Ammon's horn (tissue), 1 donor: ENCODE results near the gene GARS1.

Experiments used
- DNase-seq: peaks from one replicate; pipeline ENCODE4 v3.0.0-alpha.2; 2016; ENCODE audit warnings: low spot score

GARS1 gene

GRCh38 chr7:30655096-30655970 is 60.7 kb downstream of the GARS1 start:
- DNase-seq: no peak

DNA sequence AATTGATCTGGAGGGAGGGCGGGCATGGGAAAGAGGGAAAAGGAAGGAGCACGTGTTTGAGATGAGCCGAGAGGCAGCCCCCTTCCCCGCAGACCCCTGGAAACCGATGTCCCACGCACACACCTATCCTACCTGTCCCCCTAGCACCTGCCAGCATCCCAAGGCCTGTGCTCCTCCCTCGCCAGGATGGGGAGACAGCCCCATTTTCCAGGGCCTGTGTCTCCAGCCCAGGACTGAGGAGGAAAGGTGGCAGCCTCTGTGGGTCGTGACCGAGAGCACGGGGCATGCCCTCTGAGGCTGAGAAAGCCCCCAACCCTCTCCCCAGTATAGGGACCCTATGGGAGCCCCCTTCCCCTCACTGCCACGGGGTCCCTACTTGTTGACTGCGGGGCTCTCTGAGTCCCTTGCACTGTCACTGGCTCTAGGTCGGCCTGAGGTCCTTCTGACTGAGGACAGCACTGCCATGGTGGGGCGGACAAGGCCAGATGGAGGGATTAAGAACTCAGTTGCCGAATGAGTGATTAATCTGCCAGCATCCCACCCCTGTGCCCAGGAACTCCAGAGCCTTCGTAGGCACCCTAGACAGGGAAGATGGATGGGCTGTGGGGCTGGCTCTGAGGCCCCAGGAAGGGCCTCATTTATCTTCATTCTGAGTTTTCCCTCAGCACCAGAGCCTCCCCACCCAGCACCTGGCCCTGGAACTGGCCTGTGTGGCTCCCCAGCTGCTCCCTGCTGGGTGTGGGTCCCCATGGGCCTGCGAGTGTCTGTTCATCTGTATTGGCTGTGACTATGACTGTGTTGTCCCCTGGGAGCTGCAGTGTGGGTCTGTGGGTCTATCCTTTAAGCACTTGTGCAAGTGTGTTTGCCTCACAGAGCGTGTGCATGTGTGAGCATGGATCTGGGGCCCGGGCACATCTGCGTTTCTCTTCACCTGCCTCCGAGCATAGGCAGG is 61.6 kb downstream of the GARS1 start:
- DNase-seq: no peak

DNA sequence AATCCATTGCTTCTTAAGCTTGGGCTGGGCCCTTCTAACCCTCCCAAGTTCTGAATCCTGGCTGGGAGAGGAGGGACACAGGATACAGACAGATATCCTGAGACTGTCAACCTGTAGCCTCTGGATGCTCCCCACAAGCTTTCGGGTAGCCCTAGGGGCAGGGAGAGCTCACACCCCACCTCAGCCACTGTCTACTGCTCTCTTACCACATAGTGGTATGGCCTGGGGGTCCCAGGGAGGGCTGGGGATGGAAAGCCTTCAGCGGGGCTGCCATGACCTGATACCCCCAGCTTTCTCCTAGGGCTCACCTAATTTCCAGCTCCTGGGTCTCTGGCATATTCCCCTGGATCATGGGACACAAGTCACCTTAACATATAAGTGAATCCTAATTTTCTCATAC is 62.5 kb downstream of the GARS1 start:
- no peak for DNase-seq

- no peak for DNase-seq
Observed at GRCh38 chr7:30658479-30659074, 63.9 kb downstream of the GARS1 start.

DNA sequence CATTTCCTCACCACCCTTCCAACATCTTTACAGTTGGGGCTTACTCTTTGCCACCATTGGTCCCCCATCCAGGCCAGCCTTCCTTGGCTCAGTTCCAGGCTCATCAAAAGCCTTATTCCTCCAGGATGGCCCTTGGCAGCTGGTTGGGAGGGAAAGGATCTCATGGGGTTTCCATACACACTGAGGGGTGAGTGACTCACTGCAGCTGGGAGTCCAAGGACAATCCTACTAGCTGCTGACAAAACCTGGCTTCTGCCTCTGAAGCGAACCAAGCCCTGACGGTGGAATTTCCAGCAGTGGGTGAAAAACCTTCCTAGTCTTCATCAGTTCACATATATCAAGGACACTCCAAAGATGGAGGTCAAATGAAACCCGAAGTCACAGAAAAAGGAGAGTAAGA is 64.6 kb downstream of the GARS1 start:
- DNase-seq: no peak

DNA sequence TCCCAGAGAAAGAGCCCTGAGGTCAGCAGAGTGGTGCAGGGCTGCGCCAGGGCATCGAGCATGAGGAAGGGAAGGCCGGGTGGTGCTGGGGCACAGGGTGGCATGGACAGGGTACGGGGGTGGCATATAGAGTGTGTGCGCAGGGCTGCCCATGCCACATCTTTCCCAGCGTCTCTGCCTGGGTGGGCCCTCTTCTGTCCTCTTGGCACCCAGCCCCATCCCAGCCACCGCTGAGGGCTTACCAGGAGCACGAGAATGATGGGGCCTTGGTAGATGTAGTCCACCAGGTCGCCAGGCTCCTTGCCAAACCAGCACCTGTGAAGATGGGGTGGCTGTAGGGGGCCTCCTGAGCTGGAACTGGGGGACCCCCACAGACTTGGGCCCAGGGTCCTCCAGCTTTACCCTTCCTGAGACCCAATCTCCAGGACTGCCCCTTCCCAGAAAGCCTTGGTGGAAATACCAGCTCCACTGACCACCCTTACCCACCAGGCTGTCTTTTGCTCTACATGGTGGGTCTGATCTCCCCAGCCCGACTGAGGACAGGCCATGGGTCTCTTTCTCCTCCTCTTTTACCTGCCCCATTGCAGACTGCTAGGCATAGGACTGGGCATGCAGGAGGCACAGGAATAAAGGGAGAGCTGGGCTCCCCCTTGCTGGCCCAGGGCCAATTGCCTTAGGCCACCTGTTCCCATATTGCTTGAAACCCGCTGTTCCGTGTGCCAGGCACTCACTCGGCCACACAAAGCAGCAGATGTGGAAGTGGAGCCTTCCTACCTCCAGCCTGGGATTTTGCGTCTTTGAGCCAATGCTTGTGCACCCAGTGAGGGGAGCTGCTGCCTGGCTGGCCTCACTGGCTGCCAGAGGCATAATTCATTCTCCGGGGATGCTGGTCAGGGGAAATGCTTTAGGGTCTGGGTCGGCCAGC is 65.9 kb downstream of the GARS1 start:
- no peak for DNase-seq

DNA sequence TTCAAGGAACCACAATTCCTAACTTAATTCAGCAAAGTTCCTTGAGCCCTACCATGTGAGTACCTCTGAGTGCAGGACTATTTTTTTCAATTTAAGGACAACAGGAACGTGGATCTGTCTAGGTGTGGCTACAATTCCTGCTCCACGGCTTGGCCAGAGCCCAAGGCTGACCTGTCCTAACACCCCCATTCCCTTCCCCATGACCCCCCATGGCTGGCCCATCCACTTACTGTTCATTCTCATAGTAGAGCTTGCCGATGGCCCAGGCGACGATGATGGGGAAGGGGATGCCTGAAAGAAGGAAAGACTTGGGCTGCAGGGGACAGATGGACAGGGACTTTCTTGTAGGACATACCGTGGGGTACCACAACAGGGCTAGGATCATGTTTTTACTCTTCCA is 67.2 kb downstream of the GARS1 start:
- no peak for DNase-seq

DNA sequence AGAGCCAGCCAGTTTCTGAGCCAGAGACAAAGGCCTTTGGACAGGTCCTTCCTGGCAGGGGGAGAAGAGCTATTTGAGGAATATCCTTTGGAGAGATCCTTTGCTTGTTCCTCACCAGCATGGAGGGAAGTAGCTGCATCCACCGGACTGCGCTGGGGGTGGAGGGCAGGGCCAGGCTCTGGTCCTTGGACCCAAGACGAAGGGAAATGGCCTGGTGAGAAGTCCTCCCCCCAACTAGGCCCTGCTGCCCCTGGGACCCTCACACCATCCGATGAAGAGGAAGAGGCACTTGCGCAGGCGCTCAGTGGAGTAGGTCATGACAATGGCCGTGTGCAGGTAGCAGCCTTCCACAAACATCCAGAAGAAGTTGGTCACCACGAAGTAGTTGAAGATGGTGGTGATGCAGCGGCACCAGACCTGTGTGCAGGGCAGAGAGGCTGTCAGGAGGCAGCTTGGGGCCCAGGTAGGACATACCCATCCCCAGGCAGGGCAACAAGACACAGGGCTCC is 67.8 kb downstream of the GARS1 start:
- no peak for DNase-seq

DNA sequence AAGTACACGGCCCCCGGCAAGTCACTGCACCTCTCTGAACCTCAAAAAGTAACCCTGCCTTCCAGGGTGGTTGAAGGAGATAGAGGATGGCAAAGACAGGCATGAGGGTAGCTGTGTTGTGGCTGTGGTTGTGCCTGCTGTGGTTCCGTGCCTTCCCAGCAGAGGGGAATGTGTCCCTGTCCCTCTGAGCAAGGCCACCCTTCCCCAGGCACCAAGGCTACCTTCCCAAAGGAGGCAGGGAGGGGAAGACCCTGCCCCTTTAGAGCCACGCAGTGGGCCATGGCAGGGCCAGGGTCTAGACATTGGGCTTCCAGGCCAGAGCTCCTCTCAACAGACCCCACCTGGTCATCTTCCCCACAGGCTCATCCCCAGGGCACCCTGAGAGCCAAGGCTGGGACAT is 68.7 kb downstream of the GARS1 start:
- no peak for DNase-seq

DNA sequence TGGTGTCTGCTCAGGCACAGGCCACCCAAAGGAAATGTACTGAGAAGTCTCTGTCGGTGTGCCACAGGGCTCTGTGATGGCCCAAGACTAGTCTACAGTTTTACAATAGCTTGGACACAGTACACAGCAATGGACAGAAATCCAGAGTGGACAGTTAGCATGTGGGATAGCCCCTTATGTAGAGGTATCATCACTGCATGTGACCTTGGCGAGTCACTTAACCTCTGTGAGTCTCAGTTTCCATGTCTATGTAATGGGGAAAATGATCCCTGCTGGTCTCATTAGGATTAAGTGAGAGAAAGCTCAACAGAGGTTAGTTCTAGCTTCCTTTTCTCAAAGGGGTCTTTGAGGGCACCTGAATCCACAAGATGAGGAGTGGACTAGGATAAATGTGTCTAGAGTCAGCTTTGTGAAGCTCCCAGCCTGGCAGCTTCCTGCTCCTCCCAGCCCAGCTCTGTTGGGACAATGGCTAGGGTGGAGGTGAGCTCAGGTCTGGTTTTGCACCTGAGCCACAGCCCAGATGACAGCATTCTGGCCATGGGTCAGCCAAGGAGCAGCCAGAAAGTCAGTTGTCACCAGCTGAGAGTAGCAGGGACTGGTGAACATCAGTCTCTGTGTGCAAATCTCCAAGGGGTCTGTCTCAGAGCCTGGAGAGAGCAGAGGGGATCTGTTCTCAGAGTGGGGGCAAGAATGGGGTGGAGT is 69.7 kb downstream of the GARS1 start:
- DNase-seq: no peak

- no peak for DNase-seq
Observed at GRCh38 chr7:30665043-30665442, 70.4 kb downstream of the GARS1 start.

DNA sequence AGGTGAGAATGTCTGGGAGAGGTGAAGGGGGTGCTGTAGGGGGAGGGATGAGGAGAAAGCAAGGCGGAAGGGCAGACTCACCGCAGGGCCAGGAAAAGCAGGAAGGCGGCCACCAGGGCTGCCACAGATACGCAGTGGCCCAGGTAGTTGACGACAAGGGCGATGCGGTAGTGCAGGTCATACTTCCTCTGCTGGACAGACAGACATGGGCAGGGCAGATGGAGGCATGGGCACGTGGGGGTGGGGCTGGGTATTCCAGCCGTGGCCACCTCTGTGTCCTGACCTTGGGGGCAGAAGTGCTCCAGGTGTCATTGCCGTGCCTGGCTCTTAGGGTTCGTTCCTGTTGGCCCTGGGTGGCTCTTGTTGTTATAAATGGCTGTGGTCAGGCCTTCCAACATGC is 70.8 kb downstream of the GARS1 start:
- DNase-seq: no peak

DNA sequence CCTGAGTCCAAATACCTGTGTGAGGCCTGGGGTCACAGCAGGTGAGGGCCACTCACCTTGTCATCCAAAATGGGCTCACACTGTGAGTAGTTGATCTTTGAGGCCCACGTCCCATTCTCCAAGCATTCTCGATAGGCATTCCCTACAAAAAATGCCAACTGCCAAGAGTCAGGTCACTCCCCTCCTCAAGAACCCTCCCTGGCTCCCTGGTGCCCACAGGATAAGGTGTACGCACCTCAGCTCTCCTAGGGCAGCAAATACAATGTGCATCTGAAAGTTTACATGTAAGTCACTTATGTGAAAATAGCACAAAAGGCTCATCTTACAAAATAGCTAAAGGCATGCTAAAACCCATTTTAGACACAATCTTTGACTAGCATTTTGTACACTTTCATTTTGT is 72.5 kb downstream of the GARS1 start:
- no peak for DNase-seq

DNA sequence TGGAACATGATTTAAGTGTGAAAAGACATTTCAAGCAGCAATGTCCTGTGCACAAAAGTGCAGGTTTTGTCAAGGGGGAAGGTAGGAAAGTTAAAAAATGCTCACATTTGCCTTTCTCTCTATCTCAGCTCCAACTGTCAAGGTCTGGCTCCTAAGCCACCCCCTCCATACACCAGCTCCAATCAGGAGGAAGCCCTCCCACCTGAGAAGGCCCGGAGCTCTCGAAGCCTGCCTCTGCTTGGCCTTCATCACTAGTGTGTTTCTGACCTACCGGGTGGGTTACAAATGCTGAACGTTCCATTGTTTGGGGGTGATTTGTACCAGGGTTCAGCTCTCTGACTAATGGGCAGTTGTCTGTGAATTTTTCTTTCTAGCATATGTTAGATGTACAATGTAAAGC is 73.4 kb downstream of the GARS1 start:
- DNase-seq: no peak

- DNase-seq: no peak
Observed at GRCh38 chr7:30671793-30672465, 77.3 kb downstream of the GARS1 start.

- no peak for DNase-seq
Observed at GRCh38 chr7:30674420-30674819, 79.7 kb downstream of the GARS1 start.

DNA sequence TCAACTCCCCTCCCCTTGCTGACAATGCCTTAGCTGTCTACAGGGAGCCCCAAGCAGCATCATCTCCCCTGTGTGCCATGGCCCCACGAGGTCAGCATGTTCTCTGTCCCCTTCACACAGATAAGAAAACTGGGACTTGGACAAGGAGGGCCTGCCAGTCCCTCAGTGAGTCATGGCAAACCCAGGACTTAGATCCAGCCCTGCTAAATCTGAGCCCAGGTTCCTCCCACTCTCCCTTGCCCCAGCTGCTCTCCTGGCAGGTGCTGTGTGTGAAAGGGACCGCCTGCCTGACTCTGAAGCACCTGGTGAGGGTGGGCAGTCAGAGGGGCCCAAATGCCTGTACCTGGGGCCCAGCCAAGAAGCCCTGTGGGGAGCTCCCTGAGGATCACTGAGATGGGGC is 80.2 kb downstream of the GARS1 start:
- no peak for DNase-seq

- no peak for DNase-seq
Observed at GRCh38 chr7:30678805-30679204, 84.1 kb downstream of the GARS1 start.

GRCh38 chr7:30679664-30680063 is 85.0 kb downstream of the GARS1 start:
- DNase-seq: no peak

GRCh38 chr7:30681331-30681797 is 86.7 kb downstream of the GARS1 start:
- DNase-seq: no peak
